Measurements from ENCODE around the gene PACS1. TPM values are rescaled to one million over a fixed set of nuclear protein-coding genes. Genes with fewer than 3 reads are reported as not detected.

The PACS1 gene
- total RNA-seq, 1 experiment from 2014 or later, result 41.1 TPM

DNA sequence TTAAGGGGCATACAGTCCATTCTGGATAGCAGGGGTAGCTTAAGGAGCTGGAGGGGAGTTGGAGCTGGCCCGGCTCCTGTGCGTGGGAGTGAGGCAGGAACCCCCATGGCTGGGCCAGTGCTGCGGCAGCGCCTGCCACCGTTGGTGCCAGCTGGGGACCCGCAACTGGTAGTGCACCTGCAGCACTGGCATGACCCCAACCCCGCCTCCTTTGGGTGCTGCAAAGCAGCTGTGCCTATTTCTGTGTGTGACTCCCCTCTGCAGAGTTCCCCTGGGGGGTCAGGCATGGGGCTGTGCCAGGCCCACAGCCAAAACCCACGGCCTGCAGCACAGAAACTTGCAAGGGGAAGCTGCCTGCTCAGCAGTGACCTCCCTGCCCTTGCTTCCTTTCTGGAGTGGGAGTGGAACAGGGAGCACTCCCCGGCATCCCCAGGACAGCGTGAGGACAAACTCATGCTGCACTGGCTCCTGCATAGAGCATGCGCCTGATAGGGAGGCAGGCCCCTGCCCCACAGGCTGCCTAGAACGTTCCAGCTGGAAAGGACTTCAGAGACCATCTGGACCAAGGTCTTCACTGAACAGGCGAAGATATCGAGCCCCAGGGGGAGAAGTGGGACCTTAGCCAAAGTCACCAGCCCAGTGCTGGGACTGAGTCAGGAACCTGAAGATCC, 172.2 kb downstream of the PACS1 start:
- POLR2A ChIA-PET, result no interaction called here
- BruUV-seq (replicated peaks), result no TSS peak
- TF ChIP-seq CEBPB (IDR thresholded peaks at IDR 0.05; ENCODE audit: low read depth) (no peak), EZH2phosphoT487 (IDR thresholded peaks at IDR 0.05; ENCODE audit: borderline replicate concordance) (no peak), ZFX (IDR thresholded peaks at IDR 0.05) (no peak), TCF7L2 (IDR thresholded peaks at IDR 0.05; ENCODE audit: borderline replicate concordance, extremely low read depth, insufficient read depth, insufficient read length) (no peak), RAD21 (IDR thresholded peaks at IDR 0.05; ENCODE audit: low read depth) (no peak), SIN3A (IDR thresholded peaks at IDR 0.05; ENCODE audit: low read depth) (no peak), POLR2AphosphoS5 (IDR thresholded peaks at IDR 0.05; ENCODE audit: low read depth, low read length) (no peak), EGR1 (IDR thresholded peaks at IDR 0.05; ENCODE audit: low read depth) (no peak), SP1 (IDR thresholded peaks at IDR 0.05; ENCODE audit: low read depth) (no peak), CBX3 (IDR thresholded peaks at IDR 0.05; ENCODE audit: low read depth) (no peak), YY1 (IDR thresholded peaks at IDR 0.05; ENCODE audit: extremely low read depth, insufficient replicate concordance, low read depth, low read length) (no peak), JUND (IDR thresholded peaks at IDR 0.05) (no peak), ZNF274 (IDR thresholded peaks at IDR 0.05; ENCODE audit: low read depth, low read length) (no peak), FOSL1 (IDR thresholded peaks at IDR 0.05; ENCODE audit: low read depth) (no peak), POLR2A (IDR thresholded peaks at IDR 0.05; ENCODE audit: borderline replicate concordance, extremely low read depth, insufficient read depth, insufficient read length) (no peak)
- TF ChIP-seq, protein P1, sequence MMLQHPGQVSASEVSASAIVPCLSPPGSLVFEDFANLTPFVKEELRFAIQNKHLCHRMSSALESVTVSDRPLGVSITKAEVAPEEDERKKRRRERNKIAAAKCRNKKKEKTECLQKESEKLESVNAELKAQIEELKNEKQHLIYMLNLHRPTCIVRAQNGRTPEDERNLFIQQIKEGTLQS (IDR thresholded peaks at IDR 0.05), result no peak
- TF ChIP-seq, protein P2, sequence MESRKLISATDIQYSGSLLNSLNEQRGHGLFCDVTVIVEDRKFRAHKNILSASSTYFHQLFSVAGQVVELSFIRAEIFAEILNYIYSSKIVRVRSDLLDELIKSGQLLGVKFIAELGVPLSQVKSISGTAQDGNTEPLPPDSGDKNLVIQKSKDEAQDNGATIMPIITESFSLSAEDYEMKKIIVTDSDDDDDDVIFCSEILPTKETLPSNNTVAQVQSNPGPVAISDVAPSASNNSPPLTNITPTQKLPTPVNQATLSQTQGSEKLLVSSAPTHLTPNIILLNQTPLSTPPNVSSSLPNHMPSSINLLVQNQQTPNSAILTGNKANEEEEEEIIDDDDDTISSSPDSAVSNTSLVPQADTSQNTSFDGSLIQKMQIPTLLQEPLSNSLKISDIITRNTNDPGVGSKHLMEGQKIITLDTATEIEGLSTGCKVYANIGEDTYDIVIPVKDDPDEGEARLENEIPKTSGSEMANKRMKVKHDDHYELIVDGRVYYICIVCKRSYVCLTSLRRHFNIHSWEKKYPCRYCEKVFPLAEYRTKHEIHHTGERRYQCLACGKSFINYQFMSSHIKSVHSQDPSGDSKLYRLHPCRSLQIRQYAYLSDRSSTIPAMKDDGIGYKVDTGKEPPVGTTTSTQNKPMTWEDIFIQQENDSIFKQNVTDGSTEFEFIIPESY (IDR thresholded peaks at IDR 0.05; ENCODE audit: extremely low read depth, insufficient replicate concordance, low read length), result no peak
- TF ChIP-seq, protein P3, sequence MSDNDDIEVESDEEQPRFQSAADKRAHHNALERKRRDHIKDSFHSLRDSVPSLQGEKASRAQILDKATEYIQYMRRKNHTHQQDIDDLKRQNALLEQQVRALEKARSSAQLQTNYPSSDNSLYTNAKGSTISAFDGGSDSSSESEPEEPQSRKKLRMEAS (IDR thresholded peaks at IDR 0.05), result no peak

More for the DNA sequence above, 172.2 kb downstream of the PACS1 start:
- RAD21 ChIA-PET (ENCODE audit: low non-redundant PET in 1 of 2, low total read pairs in 2 of 2, uncharacterized antibody in 2 of 2, unreplicated experiment in 2 of 2), result no interaction called here
- Histone ChIP-seq H4K20me1 (ENCODE audit: insufficient read depth) (no peaks in the 10 kb centered on the region), H3K9me3 (ENCODE audit: control insufficient read depth in 1 of 2, insufficient read depth in 1 of 2, low read depth in 1 of 2, low read length in 2 of 2) (no peaks in the 10 kb centered on the region), H3K27ac (ENCODE audit: low read depth, low read length) (no peak overlapping the region), H3K4me1 (ENCODE audit: control insufficient read depth in 1 of 2, insufficient read depth in 2 of 2, low read length in 2 of 2) (no peaks in the 10 kb centered on the region), H3K79me2 (ENCODE audit: insufficient read depth, low read length) (no peaks in the 10 kb centered on the region), H3K9me2 (ENCODE audit: insufficient read depth) (no peaks in the 10 kb centered on the region), H3K4me2 (ENCODE audit: low read length) (no peak overlapping the region), H3K27me3 (ENCODE audit: insufficient read depth, low read length) (no peaks in the 10 kb centered on the region), H3K36me3 (ENCODE audit: control insufficient read depth in 1 of 2, insufficient read depth in 2 of 2, low read length in 2 of 2) (0 out of 4 replicates have a peak, but pooled peaks cover 0 to 4% of the 10 kb centered on the region in 2 experiments), H3K9ac (ENCODE audit: low read length) (no peak overlapping the region), H2AFZ (ENCODE audit: low read depth, low read length, poor library complexity, severe bottlenecking) (no peak overlapping the region), H3K4me3 (replicated peaks in 1 of 2; ENCODE audit: low read depth in 1 of 2, low read length in 2 of 2) (no peak overlapping the region)
- intact Hi-C loops (cut with micrococcal nuclease), result no loop called here
- ATAC-seq (no peak), DNase-seq (ENCODE audit: low read depth, low spot score) (no peak)
- CTCF ChIA-PET, result no interaction called here

All from HCT116 (cell line).